HG03565 (cell line): ENCODE results near the gene JMJD1C.
"Not testable (repeated sequence)": the region's sequence is repeated elsewhere in the genome, so short reads cannot be mapped to it uniquely, and the experiment has no call there.

Experiments
- ATAC-seq: cut with Tn5 transposase; IDR thresholded peaks from one replicate; pipeline ENCODE4 v1.9.1; 2021; ENCODE audit warnings: mild to moderate bottlenecking, moderate library complexity; ENCODE audit not compliant: unreplicated experiment

The JMJD1C gene

GRCh38 chr10:63197344-63198092 is 268.3 kb downstream of the JMJD1C start:
- no peak for ATAC-seq

- no peak for ATAC-seq
Observed at GRCh38 chr10:63192826-63193225, 273.0 kb downstream of the JMJD1C start.

GRCh38 chr10:63175534-63175933 is 290.2 kb downstream of the JMJD1C start:
- no peak for ATAC-seq

GRCh38 chr10:63173468-63174232 is 292.1 kb downstream of the JMJD1C start:
- ATAC-seq: peak; percentile 98

- ATAC-seq: no peak
Observed at GRCh38 chr10:63171926-63172325, 293.9 kb downstream of the JMJD1C start.

GRCh38 chr10:63171255-63171855 is 294.4 kb downstream of the JMJD1C start:
- no peak for ATAC-seq

- ATAC-seq: no peak
Observed at GRCh38 chr10:63169624-63170023, 296.2 kb downstream of the JMJD1C start.

GRCh38 chr10:63168821-63169462 is 296.8 kb downstream of the JMJD1C start:
- ATAC-seq: no peak

GRCh38 chr10:63166742-63167258 is 299.0 kb downstream of the JMJD1C start:
- ATAC-seq: peak; percentile 50

- ATAC-seq: no peak
Observed at GRCh38 chr10:63165249-63165648, 300.5 kb downstream of the JMJD1C start.

- no peak for ATAC-seq
Observed at GRCh38 chr10:63164166-63164623, 301.6 kb downstream of the JMJD1C start.

- no peak for ATAC-seq
Observed at GRCh38 chr10:63161592-63161991, 304.2 kb downstream of the JMJD1C start.

GRCh38 chr10:63157845-63158624 is 307.7 kb downstream of the JMJD1C start:
- peak; percentile 70 for ATAC-seq

GRCh38 chr10:63156236-63156635 is 309.5 kb downstream of the JMJD1C start:
- ATAC-seq: no peak

- no peak for ATAC-seq
Observed at GRCh38 chr10:63155388-63156020, 310.3 kb downstream of the JMJD1C start.

- no peak for ATAC-seq
Observed at GRCh38 chr10:63154546-63155387, 311.0 kb downstream of the JMJD1C start.

GRCh38 chr10:63153868-63154545 is 311.8 kb downstream of the JMJD1C start:
- not testable (repeated sequence) for ATAC-seq

GRCh38 chr10:63150745-63151144 is 315.0 kb downstream of the JMJD1C start:
- no peak for ATAC-seq
